GM10847 (cell line): Measurements from ENCODE around the gene STRBP.

Experiments
- POLR2A ChIP-seq: IDR thresholded peaks from 2 replicates; pipeline ENCODE4 v1.6.1; 2011; ENCODE audit not compliant: insufficient read length; ENCODE audit errors: extremely low read depth

STRBP gene

DNA sequence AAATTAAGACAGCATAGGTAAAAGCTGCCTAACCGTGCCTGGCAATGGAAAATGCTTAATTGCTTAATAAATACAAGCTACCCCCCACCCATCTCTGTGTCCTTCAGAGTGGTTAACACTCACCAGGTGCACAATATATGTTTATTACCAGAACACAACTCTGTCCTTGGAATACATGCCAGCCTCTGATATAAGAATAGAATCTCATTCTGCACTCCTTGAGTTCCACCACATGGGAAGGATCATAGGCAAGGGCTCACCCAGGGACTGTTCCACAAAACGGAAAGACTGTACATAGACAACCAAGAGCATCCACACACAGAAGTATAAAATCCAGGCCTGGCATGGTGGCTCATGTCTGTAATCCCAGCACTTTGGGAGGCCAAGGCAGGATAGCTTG is 91.4 kb downstream of the STRBP start:
- TF ChIP-seq POLR2A: no peak

DNA sequence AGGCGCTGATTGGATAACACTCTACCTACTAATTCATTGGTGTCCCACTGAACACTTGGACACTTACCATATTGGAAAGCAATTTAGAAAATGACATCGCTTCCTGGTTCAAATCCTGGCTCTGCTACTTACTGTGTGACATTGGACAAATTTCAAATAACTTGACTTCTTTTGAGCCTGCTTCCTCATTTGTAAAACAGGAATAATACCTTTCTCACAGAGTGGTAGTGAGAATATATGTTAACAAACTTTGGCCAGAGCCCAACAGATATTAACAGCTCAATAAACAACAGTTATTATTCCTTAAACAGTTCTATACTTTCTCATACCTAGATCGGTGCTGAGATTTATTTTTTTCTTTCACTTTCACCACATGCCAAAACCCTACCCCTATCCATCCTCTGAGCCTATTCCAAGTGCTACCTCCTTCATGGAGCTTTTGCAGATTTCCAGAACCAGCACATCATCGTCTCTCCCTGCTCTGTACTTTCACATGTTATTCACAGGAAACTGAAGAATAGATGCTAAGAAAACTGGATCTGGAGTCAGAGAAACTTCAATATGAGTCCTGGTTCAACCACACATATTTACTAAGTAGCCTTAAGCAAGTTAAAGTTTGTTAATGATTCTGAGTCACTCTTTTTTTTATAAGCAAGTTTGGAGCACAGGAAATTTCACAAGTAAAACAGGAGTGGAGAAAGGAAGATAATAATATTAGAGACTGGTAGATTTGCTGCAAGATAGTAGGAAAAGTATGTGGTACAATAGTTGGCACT is 92.3 kb downstream of the STRBP start:
- no peak for TF ChIP-seq POLR2A

DNA sequence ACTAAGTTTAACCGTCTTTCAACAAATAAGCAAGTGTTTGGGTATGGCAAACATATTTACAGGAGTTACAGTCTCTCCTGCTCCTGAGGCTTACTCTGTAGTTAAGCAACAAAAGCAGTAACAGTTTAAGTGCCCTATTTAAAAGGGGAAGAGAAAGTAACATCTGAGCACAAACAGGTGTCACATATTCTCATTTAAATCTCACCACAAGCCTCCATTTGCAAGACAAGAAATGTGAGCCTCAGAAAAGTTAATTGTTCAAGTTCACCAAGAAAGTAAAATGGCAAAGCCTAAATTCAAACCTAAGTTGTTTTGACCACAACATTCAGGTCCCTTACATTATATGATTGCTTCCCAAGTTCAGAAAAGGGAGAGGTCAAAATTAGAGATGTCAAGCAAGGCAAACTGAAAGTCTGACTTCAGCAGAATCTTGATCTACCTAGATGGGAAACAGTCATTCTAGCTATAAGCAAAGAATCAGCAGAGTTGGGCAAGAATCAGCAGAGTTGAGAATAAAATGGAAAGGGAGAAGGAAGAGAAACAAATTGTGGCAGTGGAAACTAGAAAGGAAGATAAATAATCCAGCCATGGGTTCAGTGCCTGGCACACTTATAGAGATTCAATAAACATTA is 93.4 kb downstream of the STRBP start:
- no peak for TF ChIP-seq POLR2A

DNA sequence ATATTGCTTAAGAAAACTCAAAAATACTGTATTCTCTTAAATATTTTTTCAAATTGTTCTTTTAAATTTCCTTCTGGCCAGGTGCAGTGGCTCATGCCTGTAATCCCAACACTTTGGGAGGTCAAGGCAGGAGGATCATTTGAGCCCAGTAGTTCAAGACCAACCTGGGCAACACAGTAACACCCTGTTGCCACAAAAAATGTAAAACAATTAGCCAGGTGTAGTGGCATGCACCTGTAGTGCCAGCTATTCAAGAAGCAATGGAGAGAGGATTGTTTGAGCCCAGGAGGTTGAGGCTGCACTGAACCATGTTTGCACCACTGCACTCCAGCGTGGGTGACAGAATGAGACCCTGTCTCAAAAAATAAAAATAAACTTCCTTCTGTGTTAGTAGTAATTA is 94.3 kb downstream of the STRBP start:
- no peak for TF ChIP-seq POLR2A

DNA sequence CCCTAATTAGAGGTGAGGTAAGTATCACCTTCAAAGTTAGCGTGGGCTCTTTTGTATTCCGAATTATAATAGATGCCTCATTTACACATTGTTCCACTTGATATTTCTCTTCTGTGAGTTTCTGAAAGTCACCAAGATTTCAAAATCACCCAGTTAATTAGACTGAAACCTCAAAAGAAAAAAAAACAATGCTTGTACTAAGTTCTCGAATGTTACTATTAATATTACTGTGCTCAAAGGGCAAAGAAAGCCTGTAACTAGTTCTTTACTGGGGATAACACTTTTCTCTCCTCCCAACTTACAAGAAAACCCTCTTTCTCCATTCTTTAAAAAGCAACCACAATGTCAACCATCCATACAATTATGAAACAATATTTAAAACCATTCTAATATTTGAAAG is 98.5 kb downstream of the STRBP start:
- no peak for TF ChIP-seq POLR2A

DNA sequence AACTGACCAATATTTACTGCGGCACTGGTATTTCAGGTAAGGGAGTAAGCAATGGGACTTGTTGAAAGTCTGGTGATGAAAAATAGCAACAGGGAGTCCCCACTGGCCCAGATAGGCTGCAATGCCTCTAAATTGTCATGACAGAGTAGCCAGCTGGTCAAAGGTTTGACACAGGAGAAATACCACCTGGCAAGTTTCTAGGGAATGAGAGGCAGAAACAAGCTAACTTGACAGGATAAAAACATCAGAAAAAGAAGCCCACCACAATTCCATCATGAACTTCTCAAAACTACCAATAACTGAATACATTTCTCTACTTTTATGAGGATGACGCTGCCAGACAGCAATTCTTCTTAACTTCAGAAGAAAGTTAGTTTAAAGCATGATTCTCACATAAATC is 99.8 kb downstream of the STRBP start:
- no peak for TF ChIP-seq POLR2A

DNA sequence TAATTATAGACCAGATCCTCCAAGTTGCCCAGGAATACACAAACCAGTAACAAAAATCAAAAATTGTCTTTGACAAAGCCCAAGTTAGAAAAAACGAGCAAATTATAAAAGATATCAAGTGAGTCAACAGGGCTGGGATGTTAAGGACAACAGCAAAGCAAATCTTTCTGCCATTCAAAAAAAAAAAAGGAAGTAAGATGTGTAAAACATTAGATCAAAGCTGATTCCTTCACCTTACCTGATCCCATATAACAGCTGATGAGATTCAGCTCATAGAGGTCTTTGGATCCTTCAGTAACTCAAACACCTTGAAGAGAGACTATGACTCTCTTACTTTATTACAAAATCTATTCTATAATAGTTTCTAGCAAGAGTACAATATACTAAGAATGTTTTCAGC is 100.9 kb downstream of the STRBP start:
- TF ChIP-seq POLR2A: no peak

DNA sequence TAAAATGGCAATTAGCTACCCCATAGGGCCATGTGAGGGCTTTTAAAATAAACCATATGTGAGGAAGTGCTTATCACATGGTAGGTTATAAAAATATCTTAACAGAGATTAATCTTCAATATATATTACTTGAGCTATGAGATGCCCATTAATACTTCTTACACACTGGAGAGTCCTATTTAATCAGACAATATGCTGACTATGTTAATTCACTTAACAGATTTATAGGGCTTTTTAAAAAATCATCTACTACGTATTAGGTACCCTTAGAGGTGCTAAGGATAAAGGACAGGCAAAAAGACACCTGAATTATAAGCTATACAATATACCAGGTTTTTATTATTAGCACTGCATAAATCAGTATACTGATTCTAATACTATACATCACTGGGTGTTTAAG is 102.6 kb downstream of the STRBP start:
- TF ChIP-seq POLR2A: no peak

DNA sequence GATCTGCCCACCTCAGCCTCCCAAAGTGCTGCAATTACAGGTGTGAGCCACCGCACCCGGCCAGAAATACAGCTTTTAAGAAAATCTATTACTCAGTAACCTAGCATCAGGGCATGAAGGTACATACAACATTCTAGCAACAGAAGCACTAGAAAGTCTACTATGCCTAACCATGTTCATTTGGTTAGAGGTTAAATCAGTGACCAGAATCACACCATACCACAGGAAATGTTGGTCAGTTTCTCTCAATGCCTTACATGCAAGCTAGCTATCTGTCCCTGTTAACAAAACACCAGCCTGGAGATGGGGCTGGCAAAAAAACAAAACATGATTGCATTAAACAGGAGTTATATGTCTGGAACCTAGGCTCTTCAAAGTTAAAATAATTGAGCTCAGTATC is 104.1 kb downstream of the STRBP start:
- no peak for TF ChIP-seq POLR2A

DNA sequence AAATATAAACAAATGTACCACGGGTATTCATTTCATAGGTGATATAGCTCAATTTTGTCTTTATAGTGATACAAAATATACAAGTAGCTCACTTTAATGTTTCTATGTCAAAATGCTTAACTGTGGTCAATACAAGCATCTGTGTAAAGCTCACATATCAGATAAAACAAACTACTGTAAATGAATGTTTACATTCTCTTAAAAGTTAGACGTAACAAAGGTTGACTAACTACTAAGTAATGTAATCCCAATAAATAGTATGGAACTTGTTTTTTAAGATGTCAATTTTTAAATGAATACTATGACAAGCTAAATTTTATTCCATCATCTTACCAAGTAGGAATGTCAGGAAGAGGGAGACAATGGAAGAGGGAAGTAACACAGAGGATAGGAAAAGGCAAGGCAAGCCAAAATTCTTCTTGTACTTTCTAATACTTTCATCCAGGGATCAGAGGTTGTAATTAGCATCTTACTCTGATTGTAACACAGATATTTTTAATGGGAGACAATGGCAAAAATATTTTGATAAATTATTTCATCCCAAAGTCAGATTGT is 105.5 kb downstream of the STRBP start:
- TF ChIP-seq POLR2A: no peak

DNA sequence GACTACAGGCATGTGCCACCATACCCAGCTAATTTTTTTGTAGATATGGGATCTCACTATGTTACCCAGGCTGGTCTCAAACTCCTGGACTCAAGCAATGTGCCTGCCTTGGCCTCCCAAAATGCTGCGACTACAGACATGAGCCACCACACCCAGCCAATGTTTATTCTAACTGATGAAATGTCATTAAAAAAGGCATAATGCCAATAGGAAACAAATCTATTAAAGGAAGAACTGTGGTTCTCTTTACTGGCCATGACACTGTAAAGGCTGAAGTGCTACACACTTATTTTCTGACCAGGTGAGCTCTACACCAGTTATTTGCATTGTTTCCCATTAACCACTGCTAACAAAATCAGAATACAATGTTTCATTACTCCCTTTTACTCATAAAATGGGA is 106.0 kb downstream of the STRBP start:
- no peak for TF ChIP-seq POLR2A

DNA sequence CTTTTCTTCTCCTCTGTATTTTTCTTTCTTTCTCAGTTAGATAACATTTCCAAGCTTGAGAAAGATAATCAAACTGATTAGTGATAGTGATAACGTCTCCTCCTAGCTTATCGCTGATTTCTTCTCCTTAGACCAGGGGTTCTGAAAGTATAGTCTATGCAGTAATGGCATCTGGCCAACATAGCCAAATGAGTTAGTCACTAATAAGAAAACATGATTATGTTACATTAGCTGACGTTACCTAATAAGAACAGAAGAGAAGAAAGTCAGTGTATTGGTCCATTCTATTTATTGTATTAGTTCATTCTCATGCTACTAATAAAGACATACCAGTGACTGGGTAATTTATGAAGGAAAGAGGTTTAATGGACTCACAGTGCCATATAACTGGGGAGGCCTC is 111.2 kb downstream of the STRBP start:
- TF ChIP-seq POLR2A: no peak

DNA sequence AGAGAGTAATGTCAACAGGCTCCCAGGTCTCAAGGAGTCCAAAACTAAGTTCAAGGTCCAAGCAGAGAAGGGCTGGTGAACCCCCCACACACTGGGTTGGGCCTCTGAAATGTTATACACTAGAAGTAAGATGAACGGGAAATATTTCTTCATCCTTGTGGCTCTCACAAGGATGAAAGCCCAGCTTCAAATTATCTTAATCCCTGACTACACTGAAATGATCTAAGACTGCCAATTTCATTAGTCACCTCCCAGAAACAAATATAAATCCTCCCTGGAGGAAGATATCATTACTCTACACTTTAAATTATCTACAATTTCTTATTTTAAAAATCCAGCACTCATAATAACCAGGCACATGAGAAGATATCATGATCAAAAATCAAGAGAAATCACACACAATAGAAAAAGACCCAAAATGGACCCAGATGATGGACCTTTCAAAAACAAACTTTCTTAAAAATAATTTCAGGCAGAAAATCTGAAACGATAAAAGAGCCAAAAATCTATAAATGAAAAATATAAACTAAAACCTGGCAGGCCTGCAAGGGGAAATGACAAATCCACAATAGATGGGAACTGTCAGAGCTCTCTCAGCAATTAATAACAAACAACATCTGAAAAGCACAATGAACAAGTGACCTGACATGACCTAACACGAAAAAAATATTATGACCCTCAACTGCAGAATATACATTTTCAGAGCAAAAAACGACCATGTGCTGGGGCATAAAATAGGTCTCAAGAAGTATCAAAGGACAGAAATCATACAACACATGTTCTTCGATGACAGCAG is 117.5 kb downstream of the STRBP start:
- no peak for TF ChIP-seq POLR2A

DNA sequence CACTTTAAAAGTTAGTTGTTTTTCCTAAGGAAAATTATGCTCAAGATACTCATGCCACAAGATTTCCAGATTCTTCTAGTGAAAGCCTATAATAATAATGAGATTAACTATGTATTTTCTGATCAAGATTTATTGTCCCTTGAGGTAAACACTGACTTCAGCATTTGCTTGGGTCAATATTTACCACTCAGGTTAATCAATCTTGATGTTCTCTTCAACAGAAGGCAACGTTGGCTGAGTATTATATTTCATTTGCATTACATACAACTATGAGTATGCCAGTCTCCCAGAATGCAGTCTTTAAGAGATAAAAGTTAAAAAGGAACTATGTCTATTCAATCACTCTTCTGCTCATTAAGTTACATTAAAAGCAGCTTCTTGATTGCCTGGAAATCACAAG is 119.3 kb downstream of the STRBP start:
- TF ChIP-seq POLR2A: no peak

DNA sequence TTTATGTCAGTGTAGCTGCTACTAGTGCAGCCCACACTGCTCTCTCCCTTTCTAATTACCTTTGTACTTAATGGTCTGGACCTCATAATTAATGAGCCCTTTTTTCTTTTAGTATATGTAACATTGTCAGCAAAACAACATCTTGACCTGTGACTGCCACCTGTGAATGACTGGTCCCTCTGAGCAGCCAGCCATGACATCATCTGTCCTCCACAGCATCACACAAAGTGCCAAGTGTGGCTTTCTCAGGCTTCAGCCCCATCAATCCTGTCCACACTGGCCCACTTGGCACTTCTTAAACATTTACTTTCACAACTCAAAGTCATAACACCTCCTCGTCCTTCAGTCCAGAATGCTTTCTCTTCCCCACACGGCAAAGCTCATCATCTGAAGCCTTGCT is 130.2 kb downstream of the STRBP start:
- TF ChIP-seq POLR2A: no peak

DNA sequence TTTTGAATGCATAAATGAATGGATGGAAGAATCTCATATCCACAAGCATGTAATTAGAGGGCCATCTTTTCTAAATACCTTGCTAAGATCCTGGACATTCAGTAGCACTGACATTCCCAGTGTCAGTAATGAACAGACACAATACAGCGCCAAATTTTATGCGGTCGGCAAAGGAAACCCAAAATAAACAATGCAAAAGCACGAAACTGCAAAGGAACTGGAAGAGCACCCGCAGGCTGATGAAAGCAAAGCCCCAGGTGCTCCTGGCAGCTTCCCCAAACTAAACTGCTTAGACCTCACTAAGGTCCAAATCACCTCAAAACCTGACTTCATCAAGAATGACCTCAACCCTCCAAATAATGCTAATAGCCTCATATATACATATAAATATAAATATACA is 133.0 kb downstream of the STRBP start:
- TF ChIP-seq POLR2A: no peak
